ENCODE results near the gene ART3.

Gene ART3

GRCh38 chr4:76067652-76068286, 6.7 kb upstream of the ART3 start:
- DNase-seq (ENCODE audit: low read depth in 2 of 3, low spot score in 1 of 3), result peak; percentile 35 to 80 (median 70)

GRCh38 chr4:76072760-76073159, 1.7 kb upstream of the ART3 start:
- DNase-seq (ENCODE audit: low read depth in 2 of 3, low spot score in 1 of 3), result no peak

- DNase-seq (ENCODE audit: low read depth in 2 of 3, low spot score in 1 of 3), result no peak
Measured at GRCh38 chr4:76074993-76075600, 588 bp downstream of the ART3 start.

GRCh38 chr4:76078033-76078613, 3.6 kb downstream of the ART3 start:
- no peak for DNase-seq (ENCODE audit: low read depth in 2 of 3, low spot score in 1 of 3)

GRCh38 chr4:76083386-76083988, 9.0 kb downstream of the ART3 start:
- DNase-seq (ENCODE audit: low read depth in 2 of 3, low spot score in 1 of 3), result no peak

- no peak for DNase-seq (ENCODE audit: low read depth in 2 of 3, low spot score in 1 of 3)
Measured at GRCh38 chr4:76084542-76084941, 10.0 kb downstream of the ART3 start.

- DNase-seq (ENCODE audit: low read depth in 2 of 3, low spot score in 1 of 3), result peak in 2 of 3 donors; percentile 3 to 8
Measured at GRCh38 chr4:76087007-76087769, 12.7 kb downstream of the ART3 start.

GRCh38 chr4:76088719-76089118, 14.2 kb downstream of the ART3 start:
- no peak for DNase-seq (ENCODE audit: low read depth in 2 of 3, low spot score in 1 of 3)

- DNase-seq (ENCODE audit: low read depth in 2 of 3, low spot score in 1 of 3), result no peak
Measured at GRCh38 chr4:76090241-76090691, 15.8 kb downstream of the ART3 start.

- no peak for DNase-seq (ENCODE audit: low read depth in 2 of 3, low spot score in 1 of 3)
Measured at GRCh38 chr4:76091052-76091451, 16.5 kb downstream of the ART3 start.

- no peak for DNase-seq (ENCODE audit: low read depth in 2 of 3, low spot score in 1 of 3)
Measured at GRCh38 chr4:76095568-76095967, 21.1 kb downstream of the ART3 start.

- no peak for DNase-seq (ENCODE audit: low read depth in 2 of 3, low spot score in 1 of 3)
Measured at GRCh38 chr4:76096076-76096475, 21.6 kb downstream of the ART3 start.

- DNase-seq (ENCODE audit: low read depth in 2 of 3, low spot score in 1 of 3), result no peak
Measured at GRCh38 chr4:76105652-76106051, 31.1 kb downstream of the ART3 start.

GRCh38 chr4:76106442-76106841, 31.9 kb downstream of the ART3 start:
- no peak for DNase-seq (ENCODE audit: low read depth in 2 of 3, low spot score in 1 of 3)

- DNase-seq (ENCODE audit: low read depth in 2 of 3, low spot score in 1 of 3), result no peak
Measured at GRCh38 chr4:76108467-76109181, 34.1 kb downstream of the ART3 start.

GRCh38 chr4:76116821-76117220, 42.3 kb downstream of the ART3 start:
- no peak for DNase-seq (ENCODE audit: low read depth in 2 of 3, low spot score in 1 of 3)

- DNase-seq (ENCODE audit: low read depth in 2 of 3, low spot score in 1 of 3), result no peak
Measured at GRCh38 chr4:76117536-76117935, 43.0 kb downstream of the ART3 start.

- no peak for DNase-seq (ENCODE audit: low read depth in 2 of 3, low spot score in 1 of 3)
Measured at GRCh38 chr4:76120199-76120598, 45.7 kb downstream of the ART3 start.

GRCh38 chr4:76125816-76126215, 51.3 kb downstream of the ART3 start:
- DNase-seq (ENCODE audit: low read depth in 2 of 3, low spot score in 1 of 3), result no peak

- no peak for DNase-seq (ENCODE audit: low read depth in 2 of 3, low spot score in 1 of 3)
Measured at GRCh38 chr4:76127754-76128153, 53.2 kb downstream of the ART3 start.

GRCh38 chr4:76141241-76141640, 66.7 kb downstream of the ART3 start:
- DNase-seq (ENCODE audit: low read depth in 2 of 3, low spot score in 1 of 3), result no peak

Measured in stimulated activated CD4-positive, alpha-beta T cell treated with anti-CD3 and anti-CD28 coated beads, Interleukin-12 subunit alpha, Interleukin-12 subunit beta, amount 100 ng/mL, for 48 hours (primary cell).